Measurements from ENCODE around the gene TOMM20. TPM values are rescaled to one million over a fixed set of nuclear protein-coding genes. Genes with fewer than 3 reads are reported as not detected.

TOMM20 gene
- total RNA-seq (2022; extraction: Qiagen RNA extraction): 97.7 to 114 TPM (median 104 TPM) in 5 replicates

GRCh38 chr1:235128456-235129328, at the start of gene TOMM20:
TOMM20 (minus strand) TSS chr1:235128837; CDS start chr1:235128715, 122 bp downstream.

GRCh38 chr1:235160957-235161684, 32.5 kb upstream of the TOMM20 start, which contains the start of gene RBM34:
RBM34 (minus strand) TSS chr1:235161250; CDS start chr1:235161226, 24 bp downstream.

Other genes with a start within 250 kb of the TOMM20 start
- 63.6 to 80.7 TPM (median 71.8 TPM) in 5 replicates for gene RBM34, start 32.4 kb upstream of the TOMM20 start, total RNA-seq (2022; extraction: Qiagen RNA extraction)
- 12.0 to 18.6 TPM (median 15.6 TPM) in 5 replicates for gene ARID4B, start 199.3 kb upstream of the TOMM20 start, total RNA-seq (2022; extraction: Qiagen RNA extraction)
- gene GGPS1, start 199.7 kb upstream of the TOMM20 start, total RNA-seq (2022; extraction: Qiagen RNA extraction): 19.4 to 25.4 TPM (median 20.3 TPM) in 5 replicates
- 39.8 to 47.9 TPM (median 41.4 TPM) in 5 replicates for gene TBCE, start 238.6 kb upstream of the TOMM20 start, total RNA-seq (2022; extraction: Qiagen RNA extraction)

All from A549 treated with dexamethasone at 1 μM for 4 hours (cell line).